HepG2 (cell line): ENCODE data around the gene NCAPD2. TPM values are rescaled to one million over a fixed set of nuclear protein-coding genes. Genes with fewer than 3 reads are reported as not detected.

Source experiments
- CENPT ChIP-seq: sonication (generic); formaldehyde crosslinking; IDR thresholded peaks from 2 replicates; pipeline ENCODE4 v1.8.0; 2022; ENCODE audit warnings: low read depth, mild to moderate bottlenecking, moderate library complexity, missing genetic modification reagents
- HNRNPLL ChIP-seq: fragments of 200-400 bp; formaldehyde crosslinking; IDR thresholded peaks from 2 replicates; pipeline ENCODE4 v1.6.1; 2017; ENCODE audit warnings: mild to moderate bottlenecking, low read depth, low read length; ENCODE audit not compliant: poor library complexity, severe bottlenecking
- KMT2B ChIP-seq: IDR thresholded peaks from 2 replicates; pipeline ENCODE4 v1.6.1; 2016; ENCODE audit warnings: missing genetic modification reagents, missing compliant biosample characterization
- MIER2 ChIP-seq: IDR thresholded peaks from 2 replicates; pipeline ENCODE4 v1.6.1; 2016; ENCODE audit warnings: missing biosample characterization, missing genetic modification reagents
- NCOA5 ChIP-seq: sonication (generic); formaldehyde crosslinking; IDR thresholded peaks from 2 replicates; pipeline ENCODE4 v1.4.0; 2020; ENCODE audit warnings: missing genetic modification reagents
- NR1H2 ChIP-seq: sonication (generic); formaldehyde crosslinking; IDR thresholded peaks from 2 replicates; pipeline ENCODE4 v1.8.1; 2022; ENCODE audit warnings: low read depth, missing genetic modification reagents, borderline replicate concordance
- NR2C2 ChIP-seq: sonication (generic); formaldehyde crosslinking; IDR thresholded peaks from 2 replicates; pipeline ENCODE4 v1.4.0; 2020; ENCODE audit warnings: missing genetic modification reagents, mild to moderate bottlenecking, moderate library complexity, borderline replicate concordance
- PCBP2 ChIP-seq: fragments of 200-400 bp; formaldehyde crosslinking; optimal IDR thresholded peaks from 2 replicates; pipeline ENCODE3; 2018; ENCODE audit warnings: low read length, low read depth; ENCODE audit not compliant: poor library complexity, severe bottlenecking
- RNF2 ChIP-seq: fragments of 450-650 bp; conservative IDR thresholded peaks from 2 replicates; pipeline ENCODE4 v1.6.1; 2016; ENCODE audit warnings: low read depth
- SMAD9 ChIP-seq: sonication (generic); formaldehyde crosslinking; IDR thresholded peaks from 2 replicates; pipeline ENCODE4 v1.5.1; 2020; ENCODE audit warnings: mild to moderate bottlenecking, missing genetic modification reagents
- THAP11 ChIP-seq: IDR thresholded peaks from 2 replicates; pipeline ENCODE4 v1.6.1; 2016; ENCODE audit warnings: missing biosample characterization, missing genetic modification reagents
- THAP9 ChIP-seq: sonication (generic); formaldehyde crosslinking; IDR thresholded peaks from 2 replicates; pipeline ENCODE4; 2020; ENCODE audit warnings: missing genetic modification reagents, mild to moderate bottlenecking, borderline replicate concordance
- ZFX ChIP-seq: sonication (generic); formaldehyde crosslinking; IDR thresholded peaks from 2 replicates; pipeline ENCODE4 v1.4.0; 2020; ENCODE audit warnings: mild to moderate bottlenecking, low read depth, missing genetic modification reagents, moderate library complexity
- ZNF552 ChIP-seq: sonication (generic); formaldehyde crosslinking; IDR thresholded peaks from 2 replicates; pipeline ENCODE4 v1.9.0; 2022; ENCODE audit warnings: missing genetic modification reagents, mild to moderate bottlenecking, borderline replicate concordance
- ZNF674 ChIP-seq: sonication (generic); formaldehyde crosslinking; IDR thresholded peaks from 2 replicates; pipeline ENCODE4 v1.5.0; 2020; ENCODE audit warnings: low read depth, mild to moderate bottlenecking, missing genetic modification reagents
- polyA plus RNA-seq, 8 experiments: library from polyadenylated mRNA; depleted of rRNA in 3 of 8; stranded (reverse) in 7 of 8; unstranded in 1 of 8; fragments of >200 nt; fragmentation: Illumina TruSeq in 4 of 8; extraction: Trizol in 4 of 8; gene quantifications; 2 replicates each; pipeline versions ENCODE4 v1.2.1 to v1.2.3, GENCODE V29; 2011 to 2016; ENCODE audit warnings: low read depth in 4 of 8, missing spikeins in 1 of 8, mixed read lengths in 1 of 8; ENCODE audit not compliant: insufficient read depth in 1 of 8
- total RNA-seq, 5 experiments: library from RNA; depleted of rRNA; stranded (reverse); fragments of >200 nt; fragmentation: Illumina TruSeq; extraction: Trizol; gene quantifications; 2 replicates each; pipeline ENCODE4 v1.2.3, GENCODE V29; 2016; ENCODE audit warnings: low read depth in 1 of 5
- TF ChIP-seq, protein P1 (sequence below): sonication (generic); formaldehyde crosslinking; conservative IDR thresholded peaks from 2 replicates; pipeline ENCODE4 v1.4.0; 2020; ENCODE audit warnings: mild to moderate bottlenecking, missing genetic modification reagents, moderate library complexity
- TF ChIP-seq, protein P2 (sequence below): sonication (generic); formaldehyde crosslinking; IDR thresholded peaks from 2 replicates; pipeline ENCODE4 v1.5.1; 2020; ENCODE audit warnings: missing genetic modification reagents, mild to moderate bottlenecking, borderline replicate concordance

NCAPD2 gene
- total and polyA plus RNA-seq, 2 of the 13 experiments (the other 11 are each of a cell fraction or from before 2014, with no cell fraction given): 51.1 to 65.6 TPM

GRCh38 chr12:6533923-6534694 is 40.2 kb downstream of the NCAPD2 start, which contains the start of gene GAPDH (continued):
- TF ChIP-seq KMT2B (CRISPR knock-in tag) (peak; percentile 39; the same call in 1 of the 2 replicates), CENPT (CRISPR knock-in tag) (no peak), ZFX (peak; percentile 64), PCBP2 (peak; percentile 7), SMAD9 (no peak), RNF2 (peak; percentile 70; the same call in 1 of the 2 replicates), NR2C2 (CRISPR knock-in tag) (no peak; the same call in 1 of the 2 replicates), ZNF552 (CRISPR knock-in tag) (0 out of 2 replicates have a peak, but pooled peaks have one; percentile 41), THAP9 (CRISPR knock-in tag) (peak; percentile 34; the same call in 1 of the 2 replicates), NR1H2 (CRISPR knock-in tag) (peak; percentile 9; the same call in 1 of the 2 replicates), MIER2 (CRISPR knock-in tag) (0 out of 2 replicates have a peak, but pooled peaks have one; percentile 46), ZNF674 (CRISPR knock-in tag) (peak; percentile 83), HNRNPLL (peak; percentile 94), NCOA5 (CRISPR knock-in tag) (no peak), THAP11 (CRISPR knock-in tag) (peak; percentile 69)
- TF ChIP-seq, protein P1, sequence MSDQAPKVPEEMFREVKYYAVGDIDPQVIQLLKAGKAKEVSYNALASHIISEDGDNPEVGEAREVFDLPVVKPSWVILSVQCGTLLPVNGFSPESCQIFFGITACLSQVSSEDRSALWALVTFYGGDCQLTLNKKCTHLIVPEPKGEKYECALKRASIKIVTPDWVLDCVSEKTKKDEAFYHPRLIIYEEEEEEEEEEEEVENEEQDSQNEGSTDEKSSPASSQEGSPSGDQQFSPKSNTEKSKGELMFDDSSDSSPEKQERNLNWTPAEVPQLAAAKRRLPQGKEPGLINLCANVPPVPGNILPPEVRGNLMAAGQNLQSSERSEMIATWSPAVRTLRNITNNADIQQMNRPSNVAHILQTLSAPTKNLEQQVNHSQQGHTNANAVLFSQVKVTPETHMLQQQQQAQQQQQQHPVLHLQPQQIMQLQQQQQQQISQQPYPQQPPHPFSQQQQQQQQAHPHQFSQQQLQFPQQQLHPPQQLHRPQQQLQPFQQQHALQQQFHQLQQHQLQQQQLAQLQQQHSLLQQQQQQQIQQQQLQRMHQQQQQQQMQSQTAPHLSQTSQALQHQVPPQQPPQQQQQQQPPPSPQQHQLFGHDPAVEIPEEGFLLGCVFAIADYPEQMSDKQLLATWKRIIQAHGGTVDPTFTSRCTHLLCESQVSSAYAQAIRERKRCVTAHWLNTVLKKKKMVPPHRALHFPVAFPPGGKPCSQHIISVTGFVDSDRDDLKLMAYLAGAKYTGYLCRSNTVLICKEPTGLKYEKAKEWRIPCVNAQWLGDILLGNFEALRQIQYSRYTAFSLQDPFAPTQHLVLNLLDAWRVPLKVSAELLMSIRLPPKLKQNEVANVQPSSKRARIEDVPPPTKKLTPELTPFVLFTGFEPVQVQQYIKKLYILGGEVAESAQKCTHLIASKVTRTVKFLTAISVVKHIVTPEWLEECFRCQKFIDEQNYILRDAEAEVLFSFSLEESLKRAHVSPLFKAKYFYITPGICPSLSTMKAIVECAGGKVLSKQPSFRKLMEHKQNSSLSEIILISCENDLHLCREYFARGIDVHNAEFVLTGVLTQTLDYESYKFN (CRISPR knock-in tag): peak; percentile 46; the same call in 1 of the 2 replicates
- TF ChIP-seq, protein P2, sequence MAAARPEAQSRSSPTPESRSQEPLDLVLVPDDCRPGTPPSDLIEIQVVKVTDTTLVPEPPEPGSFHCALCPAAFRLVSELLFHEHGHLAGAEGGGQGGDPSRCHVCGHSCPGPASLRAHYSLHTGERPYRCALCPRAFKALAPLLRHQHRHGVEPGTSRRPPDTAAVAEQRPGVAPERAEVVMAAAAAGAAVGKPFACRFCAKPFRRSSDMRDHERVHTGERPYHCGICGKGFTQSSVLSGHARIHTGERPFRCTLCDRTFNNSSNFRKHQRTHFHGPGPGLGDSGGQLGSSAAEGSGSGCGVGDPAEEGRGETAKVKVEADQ (CRISPR knock-in tag): no peak; the same call in 1 of the 2 replicates
